ENCODE results near the gene TIMM13.

DNA sequence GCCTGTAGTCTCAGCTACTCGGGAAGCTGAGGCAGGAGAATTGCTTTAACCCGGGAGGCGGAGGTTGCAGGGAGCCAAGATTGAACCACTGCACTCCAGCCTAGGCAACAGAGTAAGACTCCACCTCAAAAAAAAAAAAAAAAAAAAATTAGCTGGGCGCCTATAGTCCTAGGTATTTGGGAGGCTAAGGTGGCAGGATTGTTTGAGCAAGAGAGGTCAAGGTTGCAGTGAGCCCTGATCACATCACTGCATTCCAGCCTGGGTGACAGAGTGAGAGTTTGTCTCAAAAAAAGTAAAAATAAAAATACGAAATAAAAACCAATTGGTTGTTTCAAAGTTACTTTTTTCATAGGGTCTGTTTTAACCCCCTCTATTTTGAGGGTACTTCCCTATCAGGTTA is 30.7 kb upstream of the TIMM13 start:
- TF ChIP-seq, protein P1, sequence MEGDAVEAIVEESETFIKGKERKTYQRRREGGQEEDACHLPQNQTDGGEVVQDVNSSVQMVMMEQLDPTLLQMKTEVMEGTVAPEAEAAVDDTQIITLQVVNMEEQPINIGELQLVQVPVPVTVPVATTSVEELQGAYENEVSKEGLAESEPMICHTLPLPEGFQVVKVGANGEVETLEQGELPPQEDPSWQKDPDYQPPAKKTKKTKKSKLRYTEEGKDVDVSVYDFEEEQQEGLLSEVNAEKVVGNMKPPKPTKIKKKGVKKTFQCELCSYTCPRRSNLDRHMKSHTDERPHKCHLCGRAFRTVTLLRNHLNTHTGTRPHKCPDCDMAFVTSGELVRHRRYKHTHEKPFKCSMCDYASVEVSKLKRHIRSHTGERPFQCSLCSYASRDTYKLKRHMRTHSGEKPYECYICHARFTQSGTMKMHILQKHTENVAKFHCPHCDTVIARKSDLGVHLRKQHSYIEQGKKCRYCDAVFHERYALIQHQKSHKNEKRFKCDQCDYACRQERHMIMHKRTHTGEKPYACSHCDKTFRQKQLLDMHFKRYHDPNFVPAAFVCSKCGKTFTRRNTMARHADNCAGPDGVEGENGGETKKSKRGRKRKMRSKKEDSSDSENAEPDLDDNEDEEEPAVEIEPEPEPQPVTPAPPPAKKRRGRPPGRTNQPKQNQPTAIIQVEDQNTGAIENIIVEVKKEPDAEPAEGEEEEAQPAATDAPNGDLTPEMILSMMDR (IDR thresholded peaks at IDR 0.05) = no peak
- TF ChIP-seq POLR2A (IDR thresholded peaks at IDR 0.05) = no peak

Data from breast epithelium (tissue), 3 donors.